A673 (cell line): Measurements from ENCODE around the gene ZNF80. TPM values are rescaled to one million over a fixed set of nuclear protein-coding genes. Genes with fewer than 3 reads are reported as not detected.
A peak's percentile ranks its signal among the peaks of the same experiment; 100 is the strongest.

ENCODE experiments used
- BruUV-seq: library from RNA; stranded (reverse); fragments of 400-500 nt; replicated peaks from 2 replicates; lab custom pipeline; 2021; lab: Mats Ljungman, UMichigan
- CTCF ChIA-PET: fragments of 300-600 bp; sonication (Branson Sonifier 250); formaldehyde crosslinking; loops from one replicate; lab custom pipeline; 2022; ENCODE audit warnings: antibody characterized with exemption; lab: Charles Lee
- POLR2A ChIA-PET: fragments of 300-600 bp; sonication (Branson Sonifier 250); formaldehyde crosslinking; loops from one replicate; lab custom pipeline; 2022; ENCODE audit warnings: antibody characterized with exemption; ENCODE audit not compliant: low non-redundant PET; lab: Charles Lee
- DNase-seq: peaks from one replicate; pipeline ENCODE4 v3.0.0-alpha.2; 2015; ENCODE audit warnings: low spot score
- H3K27ac ChIP-seq: fragments of 200-600 bp; sonication (generic); 2 replicates; pipeline ENCODE4 v1.5.1; 2016; ENCODE audit warnings: mixed run types, low read depth, mild to moderate bottlenecking, mixed read lengths, antibody characterized with exemption, low read length; ENCODE audit not compliant: poor library complexity, severe bottlenecking
- H3K27me3 ChIP-seq: fragments of 200-600 bp; sonication (generic); replicated peaks from 2 replicates; pipeline ENCODE4 v1.6.1; 2017; ENCODE audit warnings: mixed run types, low read depth, mild to moderate bottlenecking, mixed read lengths, antibody characterized with exemption, low read length; ENCODE audit not compliant: insufficient read depth, poor library complexity
- H3K36me3 ChIP-seq: fragments of 200-600 bp; sonication (generic); 2 replicates; pipeline ENCODE4 v1.6.1; 2016; ENCODE audit warnings: mixed run types, mild to moderate bottlenecking, mixed read lengths, antibody characterized with exemption, low read length; ENCODE audit not compliant: insufficient read depth, poor library complexity, severe bottlenecking
- H3K4me1 ChIP-seq: fragments of 200-600 bp; sonication (generic); 2 replicates; pipeline ENCODE4 v1.6.1; 2017; ENCODE audit warnings: mixed run types, mild to moderate bottlenecking, mixed read lengths, antibody characterized with exemption, low read length; ENCODE audit not compliant: insufficient read depth, poor library complexity, severe bottlenecking
- H3K4me3 ChIP-seq: fragments of 200-600 bp; sonication (generic); 2 replicates; pipeline ENCODE4 v1.5.1; 2016; ENCODE audit warnings: low read depth, mixed run types, mild to moderate bottlenecking, mixed read lengths, low read length; ENCODE audit not compliant: poor library complexity, severe bottlenecking
- H3K9me3 ChIP-seq: fragments of 200-600 bp; sonication (generic); 2 replicates; pipeline ENCODE4 v1.6.1; 2016; ENCODE audit warnings: mixed run types, low read depth, mild to moderate bottlenecking, mixed read lengths, antibody characterized with exemption, low read length; ENCODE audit not compliant: poor library complexity, severe bottlenecking
- CTCF ChIP-seq: fragments of 300-800, 200-600 bp; sonication (generic); conservative IDR thresholded peaks from 2 replicates; pipeline ENCODE4 v1.5.1; 2017; ENCODE audit warnings: low read depth, mild to moderate bottlenecking, antibody characterized with exemption, low read length, moderate library complexity, mixed read lengths
- EZH2 ChIP-seq: fragments of 200-600 bp; sonication (generic); IDR thresholded peaks from 2 replicates; pipeline ENCODE4 v1.6.1; 2017; ENCODE audit warnings: borderline replicate concordance, low read depth, mild to moderate bottlenecking, mixed read lengths, antibody characterized with exemption, low read length; ENCODE audit not compliant: poor library complexity, severe bottlenecking
- intact Hi-C: fragments of 100-400 bp; cut with micrococcal nuclease; formaldehyde crosslinking; loops from one replicate; pipeline ENCODE4 v1.10.0; 2022; ENCODE audit not compliant: unreplicated experiment
- total RNA-seq: library from RNA; stranded (reverse); gene quantifications from 2 replicates; pipeline ENCODE4 v1.2.3, GENCODE V29; 2021

ZNF80 gene
- total RNA-seq, 1 experiment from 2014 or later = not detected

DNA sequence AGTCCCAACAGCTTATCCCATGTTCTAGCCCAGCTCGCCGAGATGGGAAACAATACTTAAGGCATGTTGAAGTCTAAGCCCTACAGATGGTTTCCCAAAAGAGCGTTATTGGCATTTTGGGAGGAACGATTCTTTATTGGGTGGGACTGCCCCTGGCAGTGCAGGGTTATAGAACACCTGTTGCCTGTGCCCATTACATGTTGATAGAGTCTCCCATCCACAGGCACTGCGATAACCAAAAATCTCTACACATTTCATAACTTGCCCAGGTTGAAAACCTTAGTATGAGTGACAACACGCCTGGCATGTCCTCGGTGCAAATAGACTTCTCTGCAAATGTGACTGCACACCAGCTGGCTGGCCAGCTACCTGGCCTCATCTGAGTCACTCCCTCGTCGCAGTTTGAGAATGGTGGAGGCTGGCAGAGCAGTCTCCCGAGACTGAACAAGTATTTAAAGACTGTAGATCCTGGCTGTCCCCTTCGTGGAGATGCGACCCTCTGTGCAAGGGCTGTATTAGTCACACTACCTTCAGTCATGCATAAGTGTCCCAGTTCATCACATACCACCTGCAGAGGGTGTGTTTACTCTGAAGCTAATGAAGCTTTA, 18.7 kb downstream of the ZNF80 start:
- CTCF ChIA-PET = no interaction called here
- no peaks in the 10 kb centered on the region for H3K36me3 ChIP-seq
- H3K4me3 ChIP-seq = no peak overlapping the region
- H3K9me3 ChIP-seq = no peaks in the 10 kb centered on the region
- intact Hi-C loops = no loop called here
- DNase-seq = no peak
- POLR2A ChIA-PET = no interaction called here
- no peaks in the 10 kb centered on the region for H3K27me3 ChIP-seq
- BruUV-seq = no TSS peak
- no peak overlapping the region for H3K27ac ChIP-seq
- TF ChIP-seq EZH2 (no peak), CTCF (no peak)
- peaks cover 6% of the 10 kb centered on the region for H3K4me1 ChIP-seq

DNA sequence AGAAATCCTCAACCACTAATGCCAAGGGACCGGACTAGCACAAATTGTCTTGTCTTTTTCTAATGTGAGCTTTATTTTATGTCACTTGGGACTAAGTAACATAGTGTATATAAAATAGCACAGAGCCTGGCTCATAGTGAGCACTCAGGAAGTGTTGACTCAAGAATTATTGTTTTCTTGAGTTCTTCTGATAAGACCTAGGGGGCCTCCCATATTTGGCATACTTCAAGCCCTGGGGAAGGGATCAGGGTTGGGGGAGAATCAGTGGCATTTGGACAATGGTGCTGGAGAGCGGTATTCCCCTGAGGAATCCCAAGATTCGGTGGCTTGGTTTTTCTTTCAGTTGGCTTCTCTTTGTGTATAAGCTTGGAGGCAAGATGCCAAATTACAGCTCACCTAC, 19.4 kb downstream of the ZNF80 start:
- Histone ChIP-seq H3K4me3 (no peak overlapping the region), H3K9me3 (no peaks in the 10 kb centered on the region), H3K27me3 (no peaks in the 10 kb centered on the region), H3K27ac (no peak overlapping the region), H3K4me1 (peaks cover 11% of the 10 kb centered on the region), H3K36me3 (no peaks in the 10 kb centered on the region)
- BruUV-seq = no TSS peak
- ChIA-PET POLR2A (no interaction called here), CTCF (interaction anchor here (0.8 kb wide), 1 partner anchor 73 kb away, joined by 3 read pairs; no protein-coding TSS in a partner anchor)
- TF ChIP-seq EZH2 (no peak), CTCF (no peak)
- intact Hi-C loops = no loop called here
- peak; percentile 16 for DNase-seq

- intact Hi-C loops = no loop called here
- peaks cover 11% of the 10 kb centered on the region for H3K4me1 ChIP-seq
- CTCF ChIA-PET = interaction anchor here (0.8 kb wide), 1 partner anchor 74 kb away, joined by 3 read pairs; no protein-coding TSS in a partner anchor
Measured at GRCh38 chr3:114217266-114217665, 20.1 kb downstream of the ZNF80 start.

More at GRCh38 chr3:114217266-114217665, 20.1 kb downstream of the ZNF80 start:
- Histone ChIP-seq H3K36me3 (no peaks in the 10 kb centered on the region), H3K4me3 (no peak overlapping the region), H3K9me3 (no peaks in the 10 kb centered on the region), H3K27ac (no peak overlapping the region), H3K27me3 (no peaks in the 10 kb centered on the region)
- TF ChIP-seq CTCF (no peak), EZH2 (no peak)
- POLR2A ChIA-PET = no interaction called here
- BruUV-seq = no TSS peak
- DNase-seq = no peak
